ENCODE measurements around the gene COL23A1.

DNA sequence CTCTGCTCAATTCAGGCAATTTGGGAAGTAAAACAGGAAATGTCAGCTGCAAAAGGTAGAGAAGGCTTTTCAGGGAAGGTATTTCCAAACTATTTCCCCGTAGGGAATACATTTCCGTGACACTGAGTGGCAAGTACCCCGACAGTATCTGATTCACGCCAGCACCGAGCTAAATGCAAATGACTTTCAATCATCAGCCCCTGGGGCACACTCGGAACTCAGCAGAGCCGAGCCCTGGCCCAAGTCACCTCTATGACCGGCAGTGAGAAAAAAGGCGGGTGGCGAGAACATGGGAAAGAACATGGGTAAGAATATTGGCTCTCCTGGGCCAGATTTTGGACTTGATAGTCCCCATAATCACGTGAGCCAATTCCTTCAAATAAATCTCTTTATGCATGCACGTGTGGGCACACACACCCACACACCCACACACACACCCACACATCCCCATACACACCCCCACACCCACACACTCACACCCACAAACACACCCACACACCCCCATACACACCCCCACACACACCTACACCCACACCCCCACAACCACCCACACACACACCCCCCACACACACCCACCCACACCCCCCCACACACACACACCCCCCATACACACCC, 43.0 kb downstream of the COL23A1 start:
- TF ChIP-seq POLR2AphosphoS5 (IDR thresholded peaks at IDR 0.05; ENCODE audit: borderline replicate concordance, low read depth, low read length): no peak
- TF ChIP-seq EZH2 (IDR thresholded peaks at IDR 0.05): no peak

Data from SK-N-MC (cell line).